ENCODE results near the gene TBC1D16. TPM values are rescaled to one million over a fixed set of nuclear protein-coding genes. Genes with fewer than 3 reads are reported as not detected.

Gene TBC1D16
- 10 to 100 TPM; 15.8 to 32.8 TPM for total RNA-seq

- Mint-ChIP-seq H3K9me3 (no peaks in the 10 kb centered on the region), H3K27me3 (ENCODE audit: low read depth) (peaks cover 33% of the 10 kb centered on the region), H3K36me3 (ENCODE audit: insufficient read depth in 2 of 2) (peaks cover 0 to 2% of the 10 kb centered on the region in 2 donors), H3K4me3 (peak within 1 kb of the TSS; percentile 95 to 98), H3K27ac (peak within 1 kb of the TSS; percentile 67), H3K4me1 (ENCODE audit: low read depth) (peaks cover 11% of the 10 kb centered on the region)
- DNase-seq (peak in 1 of 2 donors; percentile 71), ATAC-seq (replicated peaks in 1 of 2) (no peak)
Observed at GRCh38 chr17:80035687-80035936, at the start of gene TBC1D16. TSS of gene TBC1D16 (minus strand) at chr17:80035872. CDS start at chr17:80013547, 22,325 bp downstream.

- H3K27ac Mint-ChIP-seq: no peak overlapping the region
- peaks cover 6% of the 10 kb centered on the region for H3K4me1 Mint-ChIP-seq (ENCODE audit: low read depth)
- H3K36me3 Mint-ChIP-seq (ENCODE audit: insufficient read depth in 2 of 2): no peaks in the 10 kb centered on the region
- ATAC-seq (replicated peaks in 1 of 2): no peak
- no peaks in the 10 kb centered on the region for H3K9me3 Mint-ChIP-seq
- H3K4me3 Mint-ChIP-seq: no peak overlapping the region
- no peak for DNase-seq
- no peaks in the 10 kb centered on the region for H3K27me3 Mint-ChIP-seq (ENCODE audit: low read depth)
Observed at GRCh38 chr17:80084773-80085172, 49.1 kb upstream of the TBC1D16 start.

GRCh38 chr17:80083136-80083661 is 47.5 kb upstream of the TBC1D16 start:
- peaks cover 6% of the 10 kb centered on the region for H3K4me1 Mint-ChIP-seq (ENCODE audit: low read depth)
- no peaks in the 10 kb centered on the region for H3K9me3 Mint-ChIP-seq
- no peak overlapping the region for H3K27ac Mint-ChIP-seq
- no peaks in the 10 kb centered on the region for H3K27me3 Mint-ChIP-seq (ENCODE audit: low read depth)
- H3K36me3 Mint-ChIP-seq (ENCODE audit: insufficient read depth in 2 of 2): no peaks in the 10 kb centered on the region
- DNase-seq (no peak), ATAC-seq (replicated peaks in 1 of 2) (no peak)
- no peak overlapping the region for H3K4me3 Mint-ChIP-seq

GRCh38 chr17:80082403-80083135 is 46.9 kb upstream of the TBC1D16 start:
- no peaks in the 10 kb centered on the region for H3K27me3 Mint-ChIP-seq (ENCODE audit: low read depth)
- H3K36me3 Mint-ChIP-seq (ENCODE audit: insufficient read depth in 2 of 2): no peaks in the 10 kb centered on the region
- ATAC-seq (replicated peaks in 1 of 2): peak; percentile 62 to 73
- peaks cover 6% of the 10 kb centered on the region for H3K4me1 Mint-ChIP-seq (ENCODE audit: low read depth)
- H3K9me3 Mint-ChIP-seq: no peaks in the 10 kb centered on the region
- H3K4me3 Mint-ChIP-seq: peak overlapping the region in 1 of 2 donors; percentile 10
- H3K27ac Mint-ChIP-seq: no peak overlapping the region
- DNase-seq: peak; percentile 64 to 71

- Mint-ChIP-seq H3K27ac (no peak overlapping the region), H3K36me3 (ENCODE audit: insufficient read depth in 2 of 2) (no peaks in the 10 kb centered on the region), H3K27me3 (ENCODE audit: low read depth) (no peaks in the 10 kb centered on the region), H3K9me3 (no peaks in the 10 kb centered on the region), H3K4me3 (no peak overlapping the region), H3K4me1 (ENCODE audit: low read depth) (peaks cover 6% of the 10 kb centered on the region)
- DNase-seq: no peak
- no peak for ATAC-seq (replicated peaks in 1 of 2)
Observed at GRCh38 chr17:80081596-80081995, 45.9 kb upstream of the TBC1D16 start.

GRCh38 chr17:80080081-80080480 is 44.4 kb upstream of the TBC1D16 start:
- Mint-ChIP-seq H3K27ac (no peak overlapping the region), H3K27me3 (ENCODE audit: low read depth) (no peaks in the 10 kb centered on the region), H3K9me3 (no peaks in the 10 kb centered on the region), H3K4me3 (no peak overlapping the region), H3K36me3 (ENCODE audit: insufficient read depth in 2 of 2) (no peaks in the 10 kb centered on the region), H3K4me1 (ENCODE audit: low read depth) (peaks cover 6% of the 10 kb centered on the region)
- DNase-seq: no peak
- no peak for ATAC-seq (replicated peaks in 1 of 2)

GRCh38 chr17:80072410-80072809 is 36.7 kb upstream of the TBC1D16 start:
- no peaks in the 10 kb centered on the region for H3K36me3 Mint-ChIP-seq (ENCODE audit: insufficient read depth in 2 of 2)
- no peak overlapping the region for H3K27ac Mint-ChIP-seq
- no peaks in the 10 kb centered on the region for H3K4me1 Mint-ChIP-seq (ENCODE audit: low read depth)
- H3K27me3 Mint-ChIP-seq (ENCODE audit: low read depth): no peaks in the 10 kb centered on the region
- ATAC-seq (replicated peaks in 1 of 2) (no peak), DNase-seq (no peak)
- H3K4me3 Mint-ChIP-seq: no peak overlapping the region
- no peaks in the 10 kb centered on the region for H3K9me3 Mint-ChIP-seq

- ATAC-seq (replicated peaks in 1 of 2) (no peak), DNase-seq (no peak)
- Mint-ChIP-seq H3K9me3 (no peaks in the 10 kb centered on the region), H3K27me3 (ENCODE audit: low read depth) (no peaks in the 10 kb centered on the region), H3K4me1 (ENCODE audit: low read depth) (no peaks in the 10 kb centered on the region), H3K27ac (no peak overlapping the region), H3K4me3 (no peak overlapping the region), H3K36me3 (ENCODE audit: insufficient read depth in 2 of 2) (no peaks in the 10 kb centered on the region)
Observed at GRCh38 chr17:80071116-80071841, 35.6 kb upstream of the TBC1D16 start.

GRCh38 chr17:80070375-80071115 is 34.9 kb upstream of the TBC1D16 start:
- no peak overlapping the region for H3K4me3 Mint-ChIP-seq
- H3K4me1 Mint-ChIP-seq (ENCODE audit: low read depth): no peaks in the 10 kb centered on the region
- no peaks in the 10 kb centered on the region for H3K27me3 Mint-ChIP-seq (ENCODE audit: low read depth)

GRCh38 chr17:80068301-80069222 is 32.9 kb upstream of the TBC1D16 start:
- Mint-ChIP-seq H3K27me3 (ENCODE audit: low read depth) (no peaks in the 10 kb centered on the region), H3K9me3 (no peaks in the 10 kb centered on the region), H3K36me3 (ENCODE audit: insufficient read depth in 2 of 2) (no peaks in the 10 kb centered on the region)

More at GRCh38 chr17:80070375-80071115, 34.9 kb upstream of the TBC1D16 start:
- ATAC-seq (replicated peaks in 1 of 2): no peak
- Mint-ChIP-seq H3K9me3 (no peaks in the 10 kb centered on the region), H3K27ac (no peak overlapping the region), H3K36me3 (ENCODE audit: insufficient read depth in 2 of 2) (no peaks in the 10 kb centered on the region)
- no peak for DNase-seq

GRCh38 chr17:80067393-80067986 is 31.8 kb upstream of the TBC1D16 start:
- no peaks in the 10 kb centered on the region for H3K4me1 Mint-ChIP-seq (ENCODE audit: low read depth)
- H3K4me3 Mint-ChIP-seq: no peak overlapping the region
- no peaks in the 10 kb centered on the region for H3K27me3 Mint-ChIP-seq (ENCODE audit: low read depth)
- H3K9me3 Mint-ChIP-seq: no peaks in the 10 kb centered on the region
- no peak for DNase-seq
- no peak overlapping the region for H3K27ac Mint-ChIP-seq
- H3K36me3 Mint-ChIP-seq (ENCODE audit: insufficient read depth in 2 of 2): no peaks in the 10 kb centered on the region
- no peak for ATAC-seq (replicated peaks in 1 of 2)

More at GRCh38 chr17:80068301-80069222, 32.9 kb upstream of the TBC1D16 start:
- no peaks in the 10 kb centered on the region for H3K4me1 Mint-ChIP-seq (ENCODE audit: low read depth)
- H3K27ac Mint-ChIP-seq: no peak overlapping the region
- ATAC-seq (replicated peaks in 1 of 2): no peak
- DNase-seq: no peak
- no peak overlapping the region for H3K4me3 Mint-ChIP-seq

GRCh38 chr17:80065478-80066170 is 30.0 kb upstream of the TBC1D16 start:
- Mint-ChIP-seq H3K4me1 (ENCODE audit: low read depth) (no peaks in the 10 kb centered on the region), H3K27me3 (ENCODE audit: low read depth) (no peaks in the 10 kb centered on the region), H3K9me3 (no peaks in the 10 kb centered on the region), H3K4me3 (no peak overlapping the region), H3K36me3 (ENCODE audit: insufficient read depth in 2 of 2) (no peaks in the 10 kb centered on the region), H3K27ac (no peak overlapping the region)
- ATAC-seq (replicated peaks in 1 of 2) (no peak), DNase-seq (no peak)

All from activated T-cell treated with anti-CD3 and anti-CD28 coated beads, Interleukin-2, amount 50 U/mL, for 72 hours (primary cell).